NCI-H1048 (cell line): ENCODE data around the gene SLCO2A1.
A peak's percentile ranks its signal among the peaks of the same experiment; 100 is the strongest.

Experiments used
- DNase-seq: peaks from one replicate; lab custom pipeline; 2025; lab: John Stamatoyannopoulos, UW

SLCO2A1 gene

GRCh38 chr3:133899311-133899710, 130.4 kb downstream of the SLCO2A1 start:
- no peak for DNase-seq

GRCh38 chr3:133897547-133897946, 132.2 kb downstream of the SLCO2A1 start:
- DNase-seq = no peak

- no peak for DNase-seq
These were observed 133.5 kb downstream of the SLCO2A1 start for GRCh38 chr3:133896002-133896761.

- peak; percentile 2 for DNase-seq
These were observed 134.3 kb downstream of the SLCO2A1 start, which contains the start of gene RAB6B for GRCh38 chr3:133895208-133896001. RAB6B (minus strand) TSS chr3:133895882; CDS start chr3:133895466, 416 bp downstream.

- no peak for DNase-seq
These were observed 135.1 kb downstream of the SLCO2A1 start for GRCh38 chr3:133894353-133895207.

- no peak for DNase-seq
These were observed 135.9 kb downstream of the SLCO2A1 start for GRCh38 chr3:133893683-133894352.

GRCh38 chr3:133892541-133893231, 137.0 kb downstream of the SLCO2A1 start:
- DNase-seq = no peak

GRCh38 chr3:133891662-133892378, 137.9 kb downstream of the SLCO2A1 start:
- DNase-seq = no peak

- no peak for DNase-seq
These were observed 138.6 kb downstream of the SLCO2A1 start for GRCh38 chr3:133890972-133891644.

GRCh38 chr3:133890037-133890436, 139.7 kb downstream of the SLCO2A1 start:
- DNase-seq = no peak

- DNase-seq = no peak
These were observed 140.9 kb downstream of the SLCO2A1 start for GRCh38 chr3:133888726-133889340.

- no peak for DNase-seq
These were observed 141.7 kb downstream of the SLCO2A1 start for GRCh38 chr3:133887803-133888703.

GRCh38 chr3:133887074-133887802, 142.5 kb downstream of the SLCO2A1 start:
- no peak for DNase-seq

GRCh38 chr3:133886031-133886722, 143.5 kb downstream of the SLCO2A1 start:
- DNase-seq = no peak

- no peak for DNase-seq
These were observed 144.6 kb downstream of the SLCO2A1 start for GRCh38 chr3:133884887-133885711.
